Osteoblast (primary cell): ENCODE results near the gene OOSP4B. TPM values are rescaled to one million over a fixed set of nuclear protein-coding genes. Genes with fewer than 3 reads are reported as not detected.
"Not testable (repeated sequence)": the region's sequence is repeated elsewhere in the genome, so short reads cannot be mapped to it uniquely, and the experiment has no call there.

Experiments
- DNase-seq: peaks from one replicate; pipeline ENCODE4 v3.0.0; 2011; ENCODE audit warnings: low spot score, mixed read lengths; ENCODE audit not compliant: insufficient read length; ENCODE audit errors: missing footprints
- H2AFZ ChIP-seq: 2 replicates; pipeline ENCODE4 v1.6.0; 2011; ENCODE audit warnings: mild to moderate bottlenecking, low read length
- H3K27ac ChIP-seq: 2 replicates; pipeline ENCODE4 v1.5.1; 2011; ENCODE audit warnings: mild to moderate bottlenecking, low read depth, low read length, moderate library complexity
- H3K27me3 ChIP-seq: 2 replicates; pipeline ENCODE4 v1.6.0; 2012; ENCODE audit warnings: mild to moderate bottlenecking, control low read depth, inconsistent platforms, low read length, moderate library complexity; ENCODE audit not compliant: insufficient read depth
- H3K36me3 ChIP-seq: 2 replicates; pipeline ENCODE4 v1.5.1; 2011; ENCODE audit warnings: mild to moderate bottlenecking, low read length, control low read depth, moderate library complexity; ENCODE audit not compliant: insufficient read depth
- H3K4me1 ChIP-seq: 2 replicates; pipeline ENCODE4 v1.5.1; 2011; ENCODE audit warnings: mild to moderate bottlenecking, low read length, control low read depth, moderate library complexity; ENCODE audit not compliant: insufficient read depth
- H3K4me2 ChIP-seq: 2 replicates; pipeline ENCODE4 v1.6.0; 2011; ENCODE audit warnings: mild to moderate bottlenecking, low read length; ENCODE audit not compliant: insufficient read depth
- H3K4me3 ChIP-seq: fragments of 200-600 bp; sonication (generic); 3 replicates; pipeline ENCODE4 v1.5.1; 2012; ENCODE audit warnings: mild to moderate bottlenecking, low read length, inconsistent platforms; ENCODE audit not compliant: insufficient read depth
- H3K79me2 ChIP-seq: 2 replicates; pipeline ENCODE4 v1.6.0; 2012; ENCODE audit warnings: mild to moderate bottlenecking, low read length, control low read depth, inconsistent platforms; ENCODE audit not compliant: insufficient read depth
- H3K9me3 ChIP-seq: 2 replicates; pipeline ENCODE4 v1.5.1; 2011; ENCODE audit warnings: low read depth, low read length, control low read depth
- H4K20me1 ChIP-seq: 2 replicates; pipeline ENCODE4 v1.6.0; 2012; ENCODE audit warnings: mild to moderate bottlenecking, low read length, control low read depth; ENCODE audit not compliant: insufficient read depth
- CTCF ChIP-seq: IDR thresholded peaks from 2 replicates; pipeline ENCODE4 v1.5.1; 2011; ENCODE audit warnings: mild to moderate bottlenecking, low read depth, low read length, moderate library complexity; ENCODE audit errors: extremely low read depth
- total RNA-seq: library from RNA; depleted of rRNA; stranded (reverse); fragments of >200 nt; gene quantifications from 2 replicates; pipeline ENCODE4 v1.2.3, GENCODE V29; 2012

Gene OOSP4B
- total RNA-seq, 1 donor = not detected

GRCh38 chr11:60069450-60069849 lies 52.5 kb downstream of the OOSP4B start:
- H4K20me1 ChIP-seq = no peaks in the 10 kb centered on the region
- H3K4me1 ChIP-seq = no peaks in the 10 kb centered on the region
- no peak overlapping the region for H3K27ac ChIP-seq
- TF ChIP-seq CTCF = no peak
- no peak overlapping the region for H3K4me3 ChIP-seq
- no peak overlapping the region for H3K4me2 ChIP-seq
- no peaks in the 10 kb centered on the region for H3K79me2 ChIP-seq
- H3K27me3 ChIP-seq = no peaks in the 10 kb centered on the region
- no peak for DNase-seq
- no peaks in the 10 kb centered on the region for H3K36me3 ChIP-seq
- no peaks in the 10 kb centered on the region for H3K9me3 ChIP-seq
- no peak overlapping the region for H2AFZ ChIP-seq

DNA sequence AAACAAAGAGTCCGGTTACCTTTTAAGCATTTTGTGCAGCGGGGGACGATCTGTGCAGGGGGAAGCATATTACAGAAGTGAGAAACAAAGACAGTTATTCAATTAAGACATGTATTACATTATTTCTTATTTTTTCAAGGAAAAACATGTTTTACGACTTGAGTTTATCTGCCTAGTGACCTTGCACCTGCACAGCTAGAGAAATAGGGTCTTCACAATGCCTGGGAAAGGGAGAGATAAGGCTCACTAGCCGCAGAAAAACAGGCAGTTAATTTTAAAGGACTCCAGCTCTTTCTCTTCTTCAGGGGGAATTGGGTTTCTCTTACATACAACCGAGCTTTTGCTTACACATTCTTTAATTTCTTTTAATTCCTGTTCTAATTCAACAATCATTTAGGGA lies 54.7 kb downstream of the OOSP4B start:
- H2AFZ ChIP-seq, H3K4me1 ChIP-seq, H3K9me3 ChIP-seq, H3K4me2 ChIP-seq, H3K36me3 ChIP-seq, DNase-seq, H4K20me1 ChIP-seq, H3K27me3 ChIP-seq, H3K4me3 ChIP-seq, H3K27ac ChIP-seq, H3K79me2 ChIP-seq: not testable (repeated sequence)

- no peak for DNase-seq
- no peaks in the 10 kb centered on the region for H3K9me3 ChIP-seq
- H3K4me1 ChIP-seq = no peaks in the 10 kb centered on the region
- no peaks in the 10 kb centered on the region for H4K20me1 ChIP-seq
- no peak overlapping the region for H3K27ac ChIP-seq
- no peak overlapping the region for H3K4me3 ChIP-seq
- no peaks in the 10 kb centered on the region for H3K27me3 ChIP-seq
- no peaks in the 10 kb centered on the region for H3K79me2 ChIP-seq
- no peak overlapping the region for H2AFZ ChIP-seq
- no peak for TF ChIP-seq CTCF
- no peak overlapping the region for H3K4me2 ChIP-seq
- no peaks in the 10 kb centered on the region for H3K36me3 ChIP-seq
Measured at GRCh38 chr11:60077216-60077817, 60.3 kb downstream of the OOSP4B start.

DNA sequence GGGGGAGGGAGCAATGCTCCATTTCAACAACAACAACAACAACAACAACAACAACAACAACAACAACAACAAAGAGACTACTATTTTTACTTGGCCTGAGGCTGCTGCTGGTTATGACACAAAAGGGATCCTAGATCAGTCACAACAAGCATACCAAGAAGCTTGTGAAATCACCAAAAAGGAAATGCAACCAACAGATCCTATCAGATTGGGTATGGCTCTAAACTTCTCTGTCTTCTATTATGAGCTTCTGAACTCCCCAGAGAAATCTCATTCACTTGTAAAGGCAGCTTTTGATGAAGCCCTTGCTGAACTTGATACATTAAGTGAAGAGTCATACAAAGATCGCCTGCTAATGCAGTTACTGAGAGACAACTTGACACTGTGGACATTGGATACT lies 61.0 kb downstream of the OOSP4B start:
- no peak overlapping the region for H3K4me2 ChIP-seq

More for the DNA sequence above, 61.0 kb downstream of the OOSP4B start:
- H3K27me3 ChIP-seq = no peaks in the 10 kb centered on the region
- no peak overlapping the region for H2AFZ ChIP-seq
- no peaks in the 10 kb centered on the region for H3K4me1 ChIP-seq
- DNase-seq = no peak
- no peak overlapping the region for H3K27ac ChIP-seq
- no peaks in the 10 kb centered on the region for H3K36me3 ChIP-seq
- no peaks in the 10 kb centered on the region for H3K79me2 ChIP-seq
- no peak for TF ChIP-seq CTCF
- no peaks in the 10 kb centered on the region for H4K20me1 ChIP-seq
- H3K4me3 ChIP-seq = no peak overlapping the region
- no peaks in the 10 kb centered on the region for H3K9me3 ChIP-seq
